PFSK-1 (cell line): ENCODE results near the gene C11orf52. TPM values are rescaled to one million over a fixed set of nuclear protein-coding genes. Genes with fewer than 3 reads are reported as not detected.

Source experiments
- FOXP2 ChIP-seq: optimal IDR thresholded peaks from 2 replicates; pipeline ENCODE3; 2011; ENCODE audit warnings: borderline replicate concordance, control low read depth, inconsistent platforms; ENCODE audit not compliant: insufficient read depth; ENCODE audit errors: extremely low read length, extremely low read depth
- POLR2AphosphoS5 ChIP-seq: IDR thresholded peaks from 2 replicates; pipeline ENCODE4 v1.6.1; 2012; ENCODE audit warnings: low read depth, mild to moderate bottlenecking, control low read depth, low read length, moderate library complexity
- REST ChIP-seq, 2 experiments: IDR thresholded peaks; 2 replicates each; pipeline versions ENCODE4 v1.6.1 to v1.8.0; 2011 to 2012; ENCODE audit warnings: low read depth in 2 of 2, low read length in 2 of 2, control low read depth in 1 of 2, inconsistent platforms in 1 of 2, mild to moderate bottlenecking in 1 of 2, moderate library complexity in 1 of 2; ENCODE audit not compliant: insufficient read depth in 1 of 2
- SIN3A ChIP-seq: IDR thresholded peaks from 2 replicates; pipeline ENCODE4 v1.6.1; 2012; ENCODE audit warnings: mild to moderate bottlenecking, low read length, moderate library complexity, borderline replicate concordance; ENCODE audit not compliant: insufficient read depth
- TAF1 ChIP-seq: IDR thresholded peaks from 2 replicates; pipeline ENCODE4 v1.6.1; 2012; ENCODE audit warnings: low read length, control low read depth, borderline replicate concordance; ENCODE audit not compliant: insufficient read depth
- polyA plus RNA-seq: library from polyadenylated mRNA; unstranded; fragments of >200 nt; gene quantifications from one replicate; pipeline ENCODE4 v1.2.1, GENCODE V29; 2012; ENCODE audit warnings: low read depth, missing spikeins; ENCODE audit not compliant: insufficient read length

The C11orf52 gene
- not detected for polyA plus RNA-seq

- TF ChIP-seq POLR2AphosphoS5, result no peak
- no peak for TF ChIP-seq SIN3A
- TF ChIP-seq REST (IDR thresholded peaks at IDR 0.05; ENCODE audit: insufficient read depth in 1 of 2, low read depth in 2 of 2, low read length in 2 of 2), result no peak
- no peak for TF ChIP-seq TAF1
- TF ChIP-seq FOXP2, result no peak
Observed at GRCh38 chr11:111918390-111919256, at the start of gene C11orf52. C11orf52 (plus strand) TSS chr11:111918913; CDS start chr11:111918973, 60 bp downstream.

- TF ChIP-seq POLR2AphosphoS5, result no peak
- TF ChIP-seq FOXP2, result no peak
- no peak for TF ChIP-seq SIN3A
- TF ChIP-seq REST (IDR thresholded peaks at IDR 0.05; ENCODE audit: insufficient read depth in 1 of 2, low read depth in 2 of 2, low read length in 2 of 2), result no peak
- no peak for TF ChIP-seq TAF1
Observed at GRCh38 chr11:111870113-111870512, 48.6 kb upstream of the C11orf52 start.

GRCh38 chr11:111870522-111870885, 48.2 kb upstream of the C11orf52 start:
- TF ChIP-seq SIN3A (no peak), POLR2AphosphoS5 (no peak), REST (IDR thresholded peaks at IDR 0.05; ENCODE audit: insufficient read depth in 1 of 2, low read depth in 2 of 2, low read length in 2 of 2) (no peak), FOXP2 (no peak), TAF1 (no peak)

GRCh38 chr11:111870886-111871692, 47.6 kb upstream of the C11orf52 start, which contains the start of gene ALG9:
ALG9 (minus strand) TSS chr11:111871581; CDS start chr11:111871482, 99 bp downstream.
- peak; percentile 67 for TF ChIP-seq POLR2AphosphoS5
- peak; percentile 75; the same call in 1 of the 2 replicates for TF ChIP-seq SIN3A
- 0 out of 4 replicates have a peak, but pooled peaks of 1 of the 2 experiments have one; percentile 24 for TF ChIP-seq REST (IDR thresholded peaks at IDR 0.05; ENCODE audit: insufficient read depth in 1 of 2, low read depth in 2 of 2, low read length in 2 of 2)
- peak; percentile 78; the same call in 1 of the 2 replicates for TF ChIP-seq TAF1
- no peak for TF ChIP-seq FOXP2
